Measurements from ENCODE around the gene FAM131B.

The FAM131B gene

DNA sequence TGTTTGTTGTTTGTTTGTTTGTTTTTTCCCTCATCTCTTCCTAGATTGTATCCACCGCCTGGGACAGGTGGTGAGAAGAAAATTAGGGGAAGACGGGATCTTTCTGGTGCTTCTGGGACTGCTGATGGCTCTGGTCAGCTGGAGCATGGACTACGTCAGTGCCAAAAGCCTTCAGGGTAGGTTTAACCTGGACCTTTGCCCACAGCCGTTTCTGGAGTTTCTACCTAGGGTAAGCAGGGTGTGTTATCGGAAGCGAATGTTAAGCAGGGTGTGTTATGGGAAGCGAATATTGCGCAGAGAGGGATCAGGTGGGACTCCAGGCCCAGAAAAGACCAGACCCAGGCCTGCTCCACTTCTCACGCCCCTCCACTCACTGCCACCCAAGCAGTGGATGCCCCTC lies 41.9 kb downstream of the FAM131B start:
- DNase-seq = no peak

DNA sequence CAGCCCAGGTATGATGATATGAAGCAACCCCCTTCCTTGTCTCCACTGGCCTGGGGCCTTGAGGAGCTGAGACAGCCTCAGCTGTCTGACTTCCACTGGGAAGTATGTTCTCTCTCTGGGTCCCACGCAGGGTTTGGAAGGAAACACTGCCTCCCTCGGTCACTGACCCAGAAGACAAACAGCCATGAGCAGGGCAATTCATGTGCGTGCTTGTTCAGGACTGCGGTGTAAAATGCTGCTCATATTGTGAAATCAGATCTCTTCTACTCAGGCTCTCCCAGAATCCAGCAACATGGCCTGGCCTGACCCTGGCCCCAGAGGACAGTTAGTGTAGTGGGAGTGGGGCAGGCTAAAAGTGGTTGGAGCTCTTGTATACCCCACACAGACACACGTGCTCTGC lies 43.9 kb downstream of the FAM131B start:
- DNase-seq = peak in 1 of 2 donors; percentile 43

DNA sequence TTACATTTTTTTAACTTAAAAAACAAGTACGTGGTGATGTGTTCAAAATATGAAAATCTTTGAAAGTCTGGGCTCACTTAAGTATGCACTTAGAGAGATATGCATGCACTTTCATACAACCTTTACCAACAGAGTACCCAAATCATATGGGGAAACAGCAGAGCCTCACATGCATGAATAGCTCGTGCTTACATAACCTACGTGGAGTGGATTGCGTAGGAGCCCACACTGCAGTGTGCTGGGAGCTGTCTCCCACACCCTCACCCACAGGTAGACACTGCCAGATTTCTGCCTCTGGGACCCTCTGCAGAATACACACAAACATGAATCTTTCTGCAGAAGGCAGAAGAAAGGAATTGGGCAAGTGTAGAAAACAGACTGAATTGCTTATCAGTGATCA lies 46.0 kb downstream of the FAM131B start:
- peak in 1 of 2 donors; percentile 40 for DNase-seq

DNA sequence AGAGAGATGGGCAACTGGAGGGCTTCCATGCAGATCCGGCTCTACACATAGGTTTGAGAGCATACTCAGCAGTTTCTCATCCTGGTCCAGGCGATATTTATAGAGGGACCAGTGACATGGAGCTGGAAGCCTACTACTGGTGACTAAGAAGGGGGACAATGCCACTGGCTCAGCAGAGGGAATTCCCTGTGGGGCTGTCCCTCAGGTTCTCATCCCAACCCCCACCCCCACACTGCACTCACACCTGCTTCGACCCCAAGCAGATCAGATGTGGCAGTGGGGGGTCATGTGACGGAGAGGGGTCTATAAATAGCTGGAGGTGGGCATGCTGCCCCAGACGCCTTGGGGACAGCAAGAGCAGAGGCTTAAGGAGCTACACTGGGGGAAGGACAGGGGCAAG lies 46.7 kb downstream of the FAM131B start, which contains the start of gene CLCN1:
CLCN1 (plus strand) TSS at position 336 of the 400 bp plus-strand sequence. CDS start 102 bp downstream, outside the sequence.
- DNase-seq = no peak

DNA sequence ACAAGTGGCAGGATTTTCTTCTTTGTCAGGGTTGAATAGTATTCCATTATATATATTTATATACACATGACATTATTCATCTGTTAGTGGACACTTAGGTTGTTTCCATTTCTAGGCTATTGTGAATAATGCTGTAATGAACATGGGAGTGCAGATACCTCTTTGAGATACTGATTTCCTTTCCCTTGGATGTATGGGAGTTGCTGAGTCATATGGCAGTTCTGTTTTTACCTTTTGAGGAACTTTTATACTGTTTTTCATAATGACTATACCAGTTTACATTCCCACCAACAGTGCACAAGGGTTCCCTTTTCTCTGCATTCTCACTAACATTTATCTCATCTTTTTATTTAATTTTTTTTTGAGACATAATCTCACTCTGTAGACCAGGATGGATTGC lies 48.4 kb downstream of the FAM131B start:
- peak; percentile 40 to 61 for DNase-seq

DNA sequence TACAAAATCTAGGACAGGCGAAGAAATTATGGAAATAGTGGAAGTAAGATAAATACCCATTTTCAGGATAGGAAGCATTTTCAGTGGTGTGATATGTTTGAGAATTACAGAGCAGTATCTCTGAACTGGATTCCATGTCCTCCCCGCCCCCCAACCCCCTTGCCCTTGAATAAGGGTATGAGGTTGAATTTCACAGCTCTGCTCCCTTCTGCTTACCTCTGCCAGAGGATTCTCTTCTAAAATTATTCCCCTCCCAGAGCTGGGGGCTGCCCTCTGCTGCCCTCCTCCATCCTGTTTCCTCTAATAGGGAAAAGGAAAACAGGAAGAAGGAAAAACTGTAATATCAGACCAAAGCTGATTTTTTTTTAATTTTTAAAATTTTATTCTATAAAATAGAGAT lies 53.9 kb downstream of the FAM131B start:
- no peak for DNase-seq

DNA sequence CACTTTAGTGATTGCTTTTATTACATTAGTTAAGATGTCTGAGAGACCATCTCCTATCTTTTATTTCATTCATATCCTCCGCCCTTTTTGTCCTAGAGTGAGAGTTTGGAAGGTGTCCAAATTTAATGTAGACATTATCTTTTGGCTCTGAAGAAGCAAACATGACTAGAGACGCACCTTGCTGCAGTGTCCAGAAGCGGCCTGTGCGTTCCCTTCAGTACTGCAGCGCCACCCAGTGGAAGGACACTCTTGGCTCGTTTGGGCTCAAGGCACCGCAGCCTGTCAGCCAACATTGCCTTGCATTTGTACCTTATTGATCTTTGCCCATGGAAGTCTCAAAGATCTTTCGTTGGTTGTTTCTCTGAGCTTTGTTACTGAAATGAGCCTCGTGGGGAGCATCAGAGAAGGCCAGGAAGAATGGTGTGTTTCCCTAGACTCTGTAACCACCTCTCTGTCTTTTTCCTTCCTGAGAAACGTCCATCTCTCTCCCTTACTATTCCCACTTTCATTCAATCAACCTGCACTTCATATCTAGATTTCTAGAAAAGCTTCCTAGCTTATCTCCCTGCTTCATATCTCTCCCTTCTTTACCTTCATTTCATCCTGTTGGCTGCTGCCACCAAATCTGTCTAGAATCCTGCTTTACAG lies 57.0 kb downstream of the FAM131B start:
- DNase-seq = peak; percentile 42 to 90

DNA sequence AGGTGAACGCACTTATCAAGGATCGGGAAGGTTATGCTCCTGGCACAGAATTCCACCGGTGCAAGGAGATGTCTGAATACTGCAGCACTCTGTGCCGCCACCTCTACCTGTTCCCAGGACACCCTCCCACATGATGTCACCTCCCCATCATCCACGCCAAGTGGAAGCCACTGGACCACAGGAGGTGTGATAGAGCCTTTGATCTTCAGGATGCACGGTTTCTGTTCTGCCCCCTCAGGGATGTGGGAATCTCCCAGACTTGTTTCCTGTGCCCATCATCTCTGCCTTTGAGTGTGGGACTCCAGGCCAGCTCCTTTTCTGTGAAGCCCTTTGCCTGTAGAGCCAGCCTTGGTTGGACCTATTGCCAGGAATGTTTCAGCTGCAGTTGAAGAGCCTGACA lies 57.6 kb downstream of the FAM131B start:
- no peak for DNase-seq

DNA sequence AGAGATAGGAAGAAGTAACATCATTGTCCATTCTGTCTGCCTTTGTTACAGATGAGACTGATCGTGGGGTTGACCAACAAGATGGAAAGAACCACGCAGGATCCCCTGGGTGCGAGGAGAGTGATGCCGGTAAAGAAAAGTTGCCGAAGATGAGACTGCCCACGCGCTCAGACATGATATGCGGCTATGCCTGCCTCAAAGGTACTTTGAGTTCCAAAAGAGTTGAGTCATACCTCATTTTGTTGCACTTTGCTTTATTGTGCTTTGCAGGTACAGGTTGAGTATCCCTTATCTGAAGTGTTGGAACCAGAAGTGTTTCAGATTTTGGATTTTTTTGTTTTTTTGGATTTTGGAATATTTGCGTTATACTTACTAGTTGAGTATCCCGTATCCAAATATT lies 58.8 kb downstream of the FAM131B start:
- no peak for DNase-seq

Measured in inflammatory macrophage treated with lipopolysaccharide for 1 hour (primary cell).